ENCODE results near the gene OMA1.
"Not testable (repeated sequence)": the region's sequence is repeated elsewhere in the genome, so short reads cannot be mapped to it uniquely, and the experiment has no call there.

Gene OMA1

GRCh38 chr1:58496042-58496441 is 50.5 kb downstream of the OMA1 start:
- no peak for TF ChIP-seq CTCF (IDR thresholded peaks at IDR 0.05; ENCODE audit: control extremely low read depth, extremely low read depth, low read depth, missing control alignments)
- no peak for DNase-seq (ENCODE audit: extremely low spot score)
- POLR2A ChIA-PET = no interaction called here
- CTCF ChIA-PET = interaction anchor here (0.9 to 1.6 kb wide), 6 partner anchors 8 to 156 kb away, joined by 3 to 4 read pairs (median 3); partner anchors contain the start of gene OMA1

GRCh38 chr1:58488914-58489313 is 57.6 kb downstream of the OMA1 start:
- DNase-seq (ENCODE audit: extremely low spot score); CTCF ChIA-PET; POLR2A ChIA-PET: not testable (repeated sequence)

- ChIA-PET CTCF (interaction anchor here (1.0 to 1.5 kb wide), 4 partner anchors 9 to 323 kb away, joined by 3 to 4 read pairs (median 4); no protein-coding TSS in a partner anchor), POLR2A (no interaction called here)
- no peak for DNase-seq (ENCODE audit: extremely low spot score)
- no peak for TF ChIP-seq CTCF (IDR thresholded peaks at IDR 0.05; ENCODE audit: control extremely low read depth, extremely low read depth, low read depth, missing control alignments)
Observed at GRCh38 chr1:58487002-58487401, 59.5 kb downstream of the OMA1 start.

- POLR2A ChIA-PET = no interaction called here
- CTCF ChIA-PET = interaction anchor here (1.1 kb wide), 1 partner anchor 14 kb away, joined by 3 read pairs; no protein-coding TSS in a partner anchor
- no peak for TF ChIP-seq CTCF (IDR thresholded peaks at IDR 0.05; ENCODE audit: control extremely low read depth, extremely low read depth, low read depth, missing control alignments)
- no peak for DNase-seq (ENCODE audit: extremely low spot score)
Observed at GRCh38 chr1:58481962-58482361, 64.6 kb downstream of the OMA1 start.

- CTCF ChIA-PET = no interaction called here
- no peak for DNase-seq (ENCODE audit: extremely low spot score)
- TF ChIP-seq CTCF (IDR thresholded peaks at IDR 0.05; ENCODE audit: control extremely low read depth, extremely low read depth, low read depth, missing control alignments) = no peak
- POLR2A ChIA-PET = no interaction called here
Observed at GRCh38 chr1:58480191-58480590, 66.3 kb downstream of the OMA1 start.

- CTCF ChIA-PET = interaction anchor here (1.2 to 1.7 kb wide), 3 partner anchors 9 to 14 kb away, joined by 3 to 4 read pairs (median 4); no protein-coding TSS in a partner anchor
- no peak for DNase-seq (ENCODE audit: extremely low spot score)
- POLR2A ChIA-PET = no interaction called here
- TF ChIP-seq CTCF (IDR thresholded peaks at IDR 0.05; ENCODE audit: control extremely low read depth, extremely low read depth, low read depth, missing control alignments) = no peak
Observed at GRCh38 chr1:58477390-58477789, 69.1 kb downstream of the OMA1 start.

- CTCF ChIA-PET = interaction anchor here (1.2 to 1.7 kb wide), 2 partner anchors 9 to 11 kb away, joined by 3 to 4 read pairs; no protein-coding TSS in a partner anchor
- POLR2A ChIA-PET = interaction anchor here (0.7 kb wide), 1 partner anchor 43 kb away, joined by 3 read pairs; no protein-coding TSS in a partner anchor
- TF ChIP-seq CTCF (IDR thresholded peaks at IDR 0.05; ENCODE audit: control extremely low read depth, extremely low read depth, low read depth, missing control alignments) = no peak
- no peak for DNase-seq (ENCODE audit: extremely low spot score)
Observed at GRCh38 chr1:58476179-58476578, 70.3 kb downstream of the OMA1 start.

All from GM10248 (cell line).